Measurements from ENCODE around the gene NUP42. TPM values are rescaled to one million over a fixed set of nuclear protein-coding genes. Genes with fewer than 3 reads are reported as not detected.

The NUP42 gene
- 33.0 and 48.1 TPM in 2 replicates for polyA plus RNA-seq

DNA sequence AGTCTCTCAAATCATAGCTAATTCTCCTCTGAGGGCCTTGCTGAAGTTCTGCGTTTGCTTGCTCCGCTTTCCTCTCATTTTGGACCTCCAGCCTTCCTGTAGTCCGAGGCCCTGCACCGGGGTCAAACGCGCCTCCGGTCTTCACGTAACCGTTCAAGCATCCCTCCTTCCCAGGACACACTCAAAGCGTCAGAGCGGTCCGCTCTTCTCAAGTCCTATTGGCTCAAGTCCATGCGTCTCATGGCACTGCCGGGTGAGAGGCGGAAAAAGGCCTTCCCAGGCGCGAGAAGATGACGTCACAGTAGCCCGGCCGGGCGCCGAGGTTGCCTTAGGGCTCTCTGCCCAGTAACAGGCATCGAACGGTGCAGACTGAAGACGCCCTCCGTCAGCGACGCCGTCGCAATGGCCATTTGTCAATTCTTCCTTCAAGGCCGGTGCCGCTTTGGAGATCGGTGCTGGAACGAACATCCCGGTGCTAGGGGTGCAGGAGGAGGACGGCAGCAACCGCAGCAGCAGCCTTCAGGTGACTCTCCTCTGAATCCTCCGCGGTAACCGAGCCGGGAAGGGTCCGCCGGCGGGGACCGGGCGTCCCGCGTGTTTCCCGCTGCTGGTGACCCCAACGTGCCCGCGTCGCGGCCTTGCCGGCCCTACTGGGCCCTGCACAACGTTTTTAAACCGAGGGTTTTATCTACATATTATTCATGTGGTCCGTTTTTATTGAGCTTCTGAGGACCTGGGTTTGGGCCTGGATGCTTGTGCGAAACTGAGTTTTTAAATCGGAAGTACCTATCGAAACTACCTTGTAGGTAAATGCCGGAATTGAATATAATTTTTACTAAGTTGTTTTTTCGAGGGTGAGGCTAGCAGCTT lies at the start of gene NUP42:
Gene NUP42, plus strand, starts transcription at position 365 of the 870 bp plus-strand sequence. Its CDS starts 38 bp downstream, at position 403.

GRCh38 chr7:23246555-23246954 lies 64.7 kb downstream of the NUP42 start, which contains the start of gene GPNMB:
GPNMB (plus strand) TSS chr7:23246775; CDS start chr7:23246858, 83 bp downstream.

Other genes starting within 250 kb of the NUP42 start
- gene HYCC1, start 167.9 kb upstream of the NUP42 start, polyA plus RNA-seq, result 3.7 and 12.9 TPM in 2 replicates
- gene KLHL7, start 76.3 kb upstream of the NUP42 start, polyA plus RNA-seq, result 170 and 199 TPM in 2 replicates
- gene GPNMB, start 64.7 kb downstream of the NUP42 start, polyA plus RNA-seq, result 8.7 and 26.5 TPM in 2 replicates
- gene MALSU1, start 117.3 kb downstream of the NUP42 start, polyA plus RNA-seq, result 49.1 and 53.1 TPM in 2 replicates

All from Purkinje cell (primary cell).